H1 (cell line): ENCODE measurements around the gene PEPD. TPM values are rescaled to one million over a fixed set of nuclear protein-coding genes. Genes with fewer than 3 reads are reported as not detected.
A peak's percentile ranks its signal among the peaks of the same experiment; 100 is the strongest.

Source experiments
- CTCF ChIA-PET: fragments of 300-600 bp; sonication (Branson Sonifier 250); formaldehyde crosslinking; loops from one replicate; lab custom pipeline; 2021; ENCODE audit not compliant: partially characterized antibody; lab: Charles Lee
- POLR2A ChIA-PET: fragments of 300-600 bp; sonication (Branson Sonifier 250); formaldehyde crosslinking; loops from one replicate; lab custom pipeline; 2021; ENCODE audit warnings: inconsistent platforms; ENCODE audit not compliant: partially characterized antibody; lab: Charles Lee
- DNase-seq, 2 experiments: peaks; one replicate each; pipeline versions ENCODE4 v3.0.0 to v3.0.0-alpha.2; 2010 to 2022; ENCODE audit warnings: low spot score in 2 of 2, low read depth in 1 of 2, mixed read lengths in 1 of 2
- FAIRE-seq: peaks from 2 replicates; lab custom pipeline; 2011; peaks lifted over from hg19 to GRCh38; lab: Jason Lieb, UNC
- H2AFZ ChIP-seq: 2 replicates; pipeline ENCODE4 v1.8.1; 2012; ENCODE audit warnings: low read length, inconsistent platforms
- H2AK5ac ChIP-seq: 2 replicates; pipeline ENCODE4 v1.6.1; 2013; ENCODE audit warnings: low read depth, low read length
- H2BK120ac ChIP-seq: replicated peaks from 2 replicates; pipeline ENCODE3; 2013; ENCODE audit warnings: low read depth, low read length, inconsistent platforms
- H2BK12ac ChIP-seq: 2 replicates; pipeline ENCODE4 v1.6.1; 2013; ENCODE audit warnings: low read depth, low read length
- H2BK15ac ChIP-seq: 2 replicates; pipeline ENCODE4 v1.6.1; 2013; ENCODE audit warnings: low read length
- H2BK20ac ChIP-seq: 2 replicates; pipeline ENCODE4 v1.6.1; 2013; ENCODE audit warnings: low read length
- H2BK5ac ChIP-seq: 2 replicates; pipeline ENCODE4 v1.6.1; 2013; ENCODE audit warnings: low read depth, low read length
- H3K14ac ChIP-seq: 2 replicates; pipeline ENCODE4 v1.6.1; 2013; ENCODE audit warnings: inconsistent platforms; ENCODE audit not compliant: insufficient read length
- H3K18ac ChIP-seq: 2 replicates; pipeline ENCODE4 v1.6.1; 2013; ENCODE audit warnings: low read length; ENCODE audit errors: extremely low read depth
- H3K23ac ChIP-seq: 2 replicates; pipeline ENCODE4 v1.6.1; 2013; ENCODE audit warnings: inconsistent platforms; ENCODE audit not compliant: insufficient read length
- H3K23me2 ChIP-seq: 2 replicates; pipeline ENCODE4 v1.6.1; 2013; ENCODE audit warnings: low read depth, low read length
- H3K27ac ChIP-seq: 2 replicates; pipeline ENCODE4 v1.6.1; 2011; ENCODE audit warnings: low read depth, low read length, inconsistent platforms
- H3K27me3 ChIP-seq, 4 experiments: replicated peaks in 1 of 4; 1 replicate in 1 of 4; 2 replicates in 3 of 4; pipeline versions ENCODE4 v1.6.1 to v1.8.1; 2011 to 2013; ENCODE audit warnings: low read length in 3 of 4, mild to moderate bottlenecking in 3 of 4, inconsistent platforms in 2 of 4, mixed read lengths in 2 of 4, moderate library complexity in 1 of 4; ENCODE audit not compliant: control insufficient read depth in 3 of 4, insufficient read depth in 3 of 4; ENCODE audit errors: extremely low read depth in 1 of 4
- H3K36me3 ChIP-seq, 4 experiments: 2 replicates each; pipeline versions ENCODE4 v1.6.1 to v1.8.1; 2011 to 2013; ENCODE audit warnings: mild to moderate bottlenecking in 4 of 4, low read length in 3 of 4, moderate library complexity in 2 of 4, control low read depth in 1 of 4, inconsistent platforms in 1 of 4; ENCODE audit not compliant: insufficient read depth in 4 of 4, control insufficient read depth in 2 of 4
- H3K4ac ChIP-seq: replicated peaks from 2 replicates; pipeline ENCODE3; 2013; ENCODE audit warnings: low read length, low read depth, mixed read lengths, inconsistent platforms; ENCODE audit not compliant: insufficient read length
- H3K4me1 ChIP-seq, 4 experiments: replicated peaks in 1 of 4; 1 replicate in 1 of 4; 2 replicates in 3 of 4; pipeline versions ENCODE4 v1.6.1 to v1.8.1; 2011 to 2013; ENCODE audit warnings: low read length in 3 of 4, inconsistent platforms in 2 of 4, mixed read lengths in 1 of 4; ENCODE audit not compliant: insufficient read depth in 4 of 4, control insufficient read depth in 3 of 4
- H3K4me2 ChIP-seq, 2 experiments: 2 replicates each; pipeline versions ENCODE4 v1.6.1 to v1.8.1; 2011 to 2013; ENCODE audit warnings: low read depth in 2 of 2, low read length in 2 of 2, control low read depth in 1 of 2, inconsistent platforms in 1 of 2, mild to moderate bottlenecking in 1 of 2; ENCODE audit not compliant: insufficient read depth in 1 of 2
- H3K4me3 ChIP-seq, 4 experiments: fragments of 200-600, 300-600 bp in 1 of 4; sonication (generic), shearing (Covaris generic), sonication (Bioruptor Twin) in 1 of 4; 2 replicates each; pipeline versions ENCODE4 v1.5.1 to v1.8.1; 2011 to 2016; ENCODE audit warnings: low read length in 4 of 4, low read depth in 3 of 4, control low read depth in 2 of 4, inconsistent platforms in 2 of 4, mild to moderate bottlenecking in 2 of 4, mixed read lengths in 1 of 4, moderate library complexity in 1 of 4; ENCODE audit not compliant: insufficient read depth in 2 of 4; ENCODE audit errors: extremely low read depth in 1 of 4
- H3K56ac ChIP-seq: replicated peaks from 2 replicates; pipeline ENCODE3; 2013; ENCODE audit warnings: low read depth, mild to moderate bottlenecking, mixed read lengths, low read length, inconsistent platforms; ENCODE audit not compliant: insufficient read length
- H3K79me1 ChIP-seq: 2 replicates; pipeline ENCODE4 v1.6.1; 2013; ENCODE audit warnings: low read depth, low read length, control low read depth
- H3K79me2 ChIP-seq, 2 experiments: 2 replicates each; pipeline versions ENCODE4 v1.6.1 to v1.8.1; 2012 to 2013; ENCODE audit warnings: low read length in 2 of 2, mild to moderate bottlenecking in 2 of 2, inconsistent platforms in 1 of 2; ENCODE audit not compliant: insufficient read depth in 2 of 2, control insufficient read depth in 1 of 2
- H3K9ac ChIP-seq, 4 experiments: replicated peaks in 1 of 4; 1 replicate in 1 of 4; 2 replicates in 3 of 4; pipeline versions ENCODE4 v1.6.1 to v1.8.1; 2011 to 2013; ENCODE audit warnings: low read depth in 3 of 4, low read length in 3 of 4, control low read depth in 2 of 4, mild to moderate bottlenecking in 2 of 4, moderate library complexity in 2 of 4, inconsistent platforms in 1 of 4; ENCODE audit errors: extremely low read depth in 1 of 4
- H3K9me3 ChIP-seq, 2 experiments: 2 replicates each; pipeline versions ENCODE4 v1.6.1 to v1.8.1; 2012 to 2013; ENCODE audit warnings: mild to moderate bottlenecking in 2 of 2, moderate library complexity in 2 of 2, control low read depth in 1 of 2, inconsistent platforms in 1 of 2, low read depth in 1 of 2, low read length in 1 of 2, mixed read lengths in 1 of 2; ENCODE audit not compliant: insufficient read depth in 2 of 2
- H4K20me1 ChIP-seq, 2 experiments: replicated peaks in 1 of 2; 2 replicates each; pipeline versions ENCODE3 to v1.8.1; 2011 to 2013; ENCODE audit warnings: inconsistent platforms in 2 of 2, low read length in 2 of 2, mild to moderate bottlenecking in 1 of 2; ENCODE audit not compliant: insufficient read depth in 2 of 2, control insufficient read depth in 1 of 2
- H4K5ac ChIP-seq: 2 replicates; pipeline ENCODE4 v1.6.1; 2013; ENCODE audit warnings: low read length, low read depth, mixed read lengths, inconsistent platforms; ENCODE audit not compliant: insufficient read length
- H4K8ac ChIP-seq: 2 replicates; pipeline ENCODE4 v1.8.0; 2013; ENCODE audit warnings: mild to moderate bottlenecking, moderate library complexity, low read length, inconsistent platforms; ENCODE audit not compliant: insufficient read depth; ENCODE audit errors: extremely low read depth
- H4K91ac ChIP-seq: replicated peaks from 2 replicates; pipeline ENCODE3; 2013; ENCODE audit warnings: low read length, mixed read lengths, inconsistent platforms; ENCODE audit not compliant: insufficient read length
- CEBPB ChIP-seq: IDR thresholded peaks from 2 replicates; pipeline ENCODE4 v1.6.1; 2012; ENCODE audit warnings: low read depth, low read length
- TAF7 ChIP-seq: optimal IDR thresholded peaks from 2 replicates; pipeline ENCODE3; 2011; ENCODE audit warnings: low read depth, mild to moderate bottlenecking, inconsistent platforms, low read length, moderate library complexity, borderline replicate concordance
- WGBS, 2 experiments: shearing (Covaris generic) in 1 of 2; methylation state at CpG; one replicate each; pipeline versions ENCODE4 v1.1.6 to v1.1.7; 2013 to 2015; ENCODE audit warnings: low lambda C conversion rate in 2 of 2, mixed read lengths in 2 of 2, inconsistent platforms in 1 of 2, low coverage in 1 of 2, missing lambda C conversion rate in 1 of 2; ENCODE audit not compliant: insufficient replicate concordance in 2 of 2, insufficient coverage in 1 of 2, insufficient read length in 1 of 2; ENCODE audit errors: extremely low coverage in 1 of 2, missing lambda C conversion rate in 1 of 2; 5-methylcytosine and 5-hydroxymethylcytosine counted together
- polyA plus RNA-seq, 7 experiments: library from polyadenylated mRNA; depleted of rRNA in 3 of 7; stranded (reverse) in 5 of 7; unstranded in 2 of 7; fragments of >200 nt in 5 of 7; fragments of 200-250 nt in 2 of 7; gene quantifications; 1 replicate in 5 of 7; 2 replicates in 1 of 7; 4 replicates in 1 of 7; pipeline versions ENCODE4 v1.2.1 to v1.2.3, GENCODE V29; 2011 to 2013; ENCODE audit warnings: missing spikeins in 2 of 7, mixed read lengths in 2 of 7
- total RNA-seq: library from RNA; stranded (reverse); fragmentation: NEBNext Ultra II Directional; extraction: Animal tissue kit (Norgen Biotek cat#: 25700); gene quantifications from 2 replicates; pipeline ENCODE4 v1.2.1, GENCODE V29; 2021

Gene PEPD
- total and polyA plus RNA-seq, 2 of the 8 experiments (the other 6 are each of a cell fraction or from before 2014, with no cell fraction given), result 84.1 to 178 TPM

DNA sequence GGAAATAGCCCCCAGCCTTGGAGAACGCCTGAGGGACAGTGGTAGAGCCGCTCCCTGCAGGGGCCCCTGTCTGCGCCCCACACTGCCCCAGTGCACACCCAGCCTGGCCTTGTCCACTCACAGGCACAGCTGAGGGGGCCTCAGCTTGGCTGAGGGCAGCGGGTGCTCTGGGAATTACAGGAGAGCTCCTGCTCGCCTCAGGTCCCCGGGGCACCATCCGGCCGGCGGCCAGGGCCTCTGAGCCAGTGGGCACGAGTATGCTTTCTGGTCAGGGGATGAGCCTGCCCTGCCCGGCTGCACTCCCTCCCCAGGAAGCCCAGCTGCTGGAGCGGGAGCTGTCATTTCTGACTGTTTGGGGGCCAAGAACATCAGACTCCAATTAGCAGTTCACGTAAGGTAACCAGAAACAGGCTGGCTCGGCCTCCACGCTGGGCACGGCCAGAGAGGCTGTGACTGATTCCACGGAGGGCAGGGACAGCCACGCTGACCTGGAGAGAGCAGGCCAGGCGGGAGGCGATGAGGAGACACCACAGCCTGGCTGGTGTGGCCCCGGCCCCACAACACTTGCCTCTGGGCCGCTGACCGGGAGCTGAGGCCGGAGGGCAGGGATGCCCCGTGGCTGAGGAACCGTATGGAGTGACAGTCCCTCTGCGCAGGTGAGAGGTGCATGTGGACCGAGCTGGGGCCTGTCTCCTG is 132.7 kb downstream of the PEPD start:
- Histone ChIP-seq H2AK5ac (no peak overlapping the region), H2BK120ac (no peak overlapping the region), H4K5ac (no peak overlapping the region), H3K18ac (no peak overlapping the region), H3K79me1 (peaks cover 9% of the 10 kb centered on the region), H3K27me3 (no peaks in the 10 kb centered on the region), H4K91ac (no peak overlapping the region), H4K20me1 (peaks cover 6 to 18% of the 10 kb centered on the region in 2 experiments), H3K9me3 (no peaks in the 10 kb centered on the region), H2AFZ (no peak overlapping the region), H3K56ac (no peak overlapping the region), H2BK15ac (no peak overlapping the region), H3K79me2 (peaks cover 0 to 18% of the 10 kb centered on the region in 2 experiments; a peak in 2 of 4 replicates), H2BK12ac (no peak overlapping the region), H3K14ac (no peak overlapping the region), H3K23ac (no peak overlapping the region), H3K27ac (no peak overlapping the region), H3K4me2 (no peak overlapping the region), H2BK20ac (no peak overlapping the region), H2BK5ac (no peak overlapping the region), H3K23me2 (no peaks in the 10 kb centered on the region), H3K4me3 (no peak overlapping the region), H3K36me3 (peaks cover 0 to 3% (median 0%) of the 10 kb centered on the region in 4 experiments; a peak in 1 of 8 replicates), H4K8ac (peak overlapping the region; percentile 28), H3K4me1 (peaks cover 0 to 3% (median 1%) of the 10 kb centered on the region in 4 experiments; a peak in 2 of 7 replicates), H3K4ac (no peak overlapping the region), H3K9ac (no peak overlapping the region)
- TF ChIP-seq CEBPB, result no peak
- no peak for TF ChIP-seq TAF7
- FAIRE-seq (no peak), DNase-seq (peak in 1 of 2 experiments; percentile 45)
- whole genome bisulfite sequencing, 2 experiments, result 91% methylated on average over 26 of the region's 28 CpGs; no CpG with 5 or more reads in 1 of the 2 experiments
- ChIA-PET CTCF (interaction anchor here (0.8 to 1.9 kb wide), 13 partner anchors 9 to 378 kb away, joined by 3 to 19 read pairs (median 3); partner anchors contain the start of gene CEBPG), POLR2A (interaction anchor here (1.1 to 10.4 kb wide), 5 partner anchors 7 to 16 kb away, joined by 3 to 87 read pairs (median 7); partner anchors contain the start of gene CEBPG)
